HL-60 (cell line): ENCODE results near the gene TRNT1.

Experiments used
- DNase-seq, 2 experiments: peaks; one replicate each; pipeline ENCODE4 v3.0.0-alpha.2; 2010 to 2020; ENCODE audit warnings: low read depth in 1 of 2, low spot score in 1 of 2
- H3K27ac ChIP-seq: fragments of 250-450 bp; sonication (Bioruptor Pico); replicated peaks from 2 replicates; pipeline ENCODE4 v1.5.1; 2020; ENCODE audit warnings: mild to moderate bottlenecking, moderate library complexity
- H3K27me3 ChIP-seq: fragments of 250-450 bp; sonication (Bioruptor Pico); 2 replicates; pipeline ENCODE4 v1.5.1; 2021; ENCODE audit warnings: mild to moderate bottlenecking, moderate library complexity; ENCODE audit not compliant: insufficient read depth, poor library complexity, severe bottlenecking
- H3K4me3 ChIP-seq: replicated peaks from 2 replicates; pipeline ENCODE4 v1.5.1; 2011; ENCODE audit warnings: mild to moderate bottlenecking, control low read depth, low read length; ENCODE audit not compliant: insufficient read depth
- GABPA ChIP-seq: IDR thresholded peaks from 2 replicates; pipeline ENCODE4 v1.6.1; 2012; ENCODE audit warnings: low read depth
- POLR2AphosphoS5 ChIP-seq: IDR thresholded peaks from 2 replicates; pipeline ENCODE4 v1.6.1; 2012; ENCODE audit warnings: low read depth
- SPI1 ChIP-seq: IDR thresholded peaks from 2 replicates; pipeline ENCODE4 v1.6.1; 2012; ENCODE audit warnings: low read depth, mild to moderate bottlenecking, borderline replicate concordance
- TF ChIP-seq, protein P1 (sequence below): IDR thresholded peaks from one replicate; pipeline ENCODE4 v1.5.1; 2011; ENCODE audit warnings: low read length, control low read depth, inconsistent platforms; ENCODE audit not compliant: insufficient read depth
- TF ChIP-seq, protein P2 (sequence below): IDR thresholded peaks from 2 replicates; pipeline ENCODE4 v1.6.1; 2012; ENCODE audit warnings: low read depth; ENCODE audit not compliant: insufficient replicate concordance

The TRNT1 gene

DNA sequence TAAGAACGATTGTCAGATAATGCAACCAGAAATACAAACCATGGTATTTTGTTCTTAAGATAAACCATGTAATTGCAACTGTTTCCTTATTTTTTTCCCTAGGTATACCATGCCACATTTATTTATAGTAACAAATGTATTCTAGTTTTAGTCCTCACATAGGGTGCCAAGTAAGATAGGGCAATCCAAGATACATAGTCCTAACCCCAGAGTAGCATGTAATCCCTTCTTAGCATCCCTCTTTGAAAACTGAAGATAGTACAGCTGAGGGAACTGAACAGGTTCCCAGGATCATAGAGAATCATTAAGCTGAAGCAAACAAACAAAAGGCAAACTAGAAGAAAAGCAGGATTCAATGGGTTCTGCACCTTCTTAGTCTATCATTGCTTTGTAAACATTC is 24.8 kb downstream of the TRNT1 start:
- H3K27ac ChIP-seq, result no peak overlapping the region
- TF ChIP-seq, protein P1, sequence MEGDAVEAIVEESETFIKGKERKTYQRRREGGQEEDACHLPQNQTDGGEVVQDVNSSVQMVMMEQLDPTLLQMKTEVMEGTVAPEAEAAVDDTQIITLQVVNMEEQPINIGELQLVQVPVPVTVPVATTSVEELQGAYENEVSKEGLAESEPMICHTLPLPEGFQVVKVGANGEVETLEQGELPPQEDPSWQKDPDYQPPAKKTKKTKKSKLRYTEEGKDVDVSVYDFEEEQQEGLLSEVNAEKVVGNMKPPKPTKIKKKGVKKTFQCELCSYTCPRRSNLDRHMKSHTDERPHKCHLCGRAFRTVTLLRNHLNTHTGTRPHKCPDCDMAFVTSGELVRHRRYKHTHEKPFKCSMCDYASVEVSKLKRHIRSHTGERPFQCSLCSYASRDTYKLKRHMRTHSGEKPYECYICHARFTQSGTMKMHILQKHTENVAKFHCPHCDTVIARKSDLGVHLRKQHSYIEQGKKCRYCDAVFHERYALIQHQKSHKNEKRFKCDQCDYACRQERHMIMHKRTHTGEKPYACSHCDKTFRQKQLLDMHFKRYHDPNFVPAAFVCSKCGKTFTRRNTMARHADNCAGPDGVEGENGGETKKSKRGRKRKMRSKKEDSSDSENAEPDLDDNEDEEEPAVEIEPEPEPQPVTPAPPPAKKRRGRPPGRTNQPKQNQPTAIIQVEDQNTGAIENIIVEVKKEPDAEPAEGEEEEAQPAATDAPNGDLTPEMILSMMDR, result no peak
- TF ChIP-seq, protein P2, sequence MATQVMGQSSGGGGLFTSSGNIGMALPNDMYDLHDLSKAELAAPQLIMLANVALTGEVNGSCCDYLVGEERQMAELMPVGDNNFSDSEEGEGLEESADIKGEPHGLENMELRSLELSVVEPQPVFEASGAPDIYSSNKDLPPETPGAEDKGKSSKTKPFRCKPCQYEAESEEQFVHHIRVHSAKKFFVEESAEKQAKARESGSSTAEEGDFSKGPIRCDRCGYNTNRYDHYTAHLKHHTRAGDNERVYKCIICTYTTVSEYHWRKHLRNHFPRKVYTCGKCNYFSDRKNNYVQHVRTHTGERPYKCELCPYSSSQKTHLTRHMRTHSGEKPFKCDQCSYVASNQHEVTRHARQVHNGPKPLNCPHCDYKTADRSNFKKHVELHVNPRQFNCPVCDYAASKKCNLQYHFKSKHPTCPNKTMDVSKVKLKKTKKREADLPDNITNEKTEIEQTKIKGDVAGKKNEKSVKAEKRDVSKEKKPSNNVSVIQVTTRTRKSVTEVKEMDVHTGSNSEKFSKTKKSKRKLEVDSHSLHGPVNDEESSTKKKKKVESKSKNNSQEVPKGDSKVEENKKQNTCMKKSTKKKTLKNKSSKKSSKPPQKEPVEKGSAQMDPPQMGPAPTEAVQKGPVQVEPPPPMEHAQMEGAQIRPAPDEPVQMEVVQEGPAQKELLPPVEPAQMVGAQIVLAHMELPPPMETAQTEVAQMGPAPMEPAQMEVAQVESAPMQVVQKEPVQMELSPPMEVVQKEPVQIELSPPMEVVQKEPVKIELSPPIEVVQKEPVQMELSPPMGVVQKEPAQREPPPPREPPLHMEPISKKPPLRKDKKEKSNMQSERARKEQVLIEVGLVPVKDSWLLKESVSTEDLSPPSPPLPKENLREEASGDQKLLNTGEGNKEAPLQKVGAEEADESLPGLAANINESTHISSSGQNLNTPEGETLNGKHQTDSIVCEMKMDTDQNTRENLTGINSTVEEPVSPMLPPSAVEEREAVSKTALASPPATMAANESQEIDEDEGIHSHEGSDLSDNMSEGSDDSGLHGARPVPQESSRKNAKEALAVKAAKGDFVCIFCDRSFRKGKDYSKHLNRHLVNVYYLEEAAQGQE, result no peak
- no peak for TF ChIP-seq SPI1
- TF ChIP-seq GABPA, result no peak
- TF ChIP-seq POLR2AphosphoS5, result no peak
- no peak for DNase-seq
- H3K27me3 ChIP-seq, result no peaks in the 10 kb centered on the region
- no peak overlapping the region for H3K4me3 ChIP-seq

- H3K27ac ChIP-seq, result no peak overlapping the region
- TF ChIP-seq GABPA, result no peak
- TF ChIP-seq SPI1, result no peak
- TF ChIP-seq, protein P1, result no peak
- 0 out of 2 replicates have a peak, but pooled peaks have one; percentile 21 for TF ChIP-seq POLR2AphosphoS5
- TF ChIP-seq, protein P2, result no peak
- no peaks in the 10 kb centered on the region for H3K27me3 ChIP-seq
- H3K4me3 ChIP-seq, result no peak overlapping the region
- DNase-seq, result no peak
These were observed 28.3 kb downstream of the TRNT1 start for GRCh38 chr3:3154879-3155610.

DNA sequence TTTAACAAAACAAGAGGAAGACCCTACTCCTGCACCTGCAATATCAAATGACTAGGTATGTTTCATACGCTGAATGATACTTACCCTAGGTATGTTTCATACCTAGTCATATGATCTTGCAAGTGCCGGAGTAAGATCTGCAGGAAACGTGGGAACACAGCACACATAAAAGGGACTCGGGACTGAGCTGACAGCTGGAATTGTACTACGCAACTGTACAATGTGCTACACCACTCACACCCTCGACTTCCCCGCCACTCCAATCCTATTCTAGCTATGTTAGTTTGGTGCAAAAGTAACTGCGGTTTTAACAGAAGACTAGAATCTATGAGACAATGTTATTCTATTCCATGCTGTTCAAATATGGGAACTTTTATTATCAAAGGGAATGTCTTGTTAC is 30.7 kb downstream of the TRNT1 start:
- TF ChIP-seq POLR2AphosphoS5 (no peak), SPI1 (no peak), GABPA (no peak)
- TF ChIP-seq, protein P2, result no peak
- TF ChIP-seq, protein P1, result no peak
- H3K27me3 ChIP-seq, result no peaks in the 10 kb centered on the region
- H3K27ac ChIP-seq, result no peak overlapping the region
- no peak overlapping the region for H3K4me3 ChIP-seq
- DNase-seq, result no peak
